Endothelial cell of umbilical vein (primary cell): Measurements from ENCODE around the gene CASD1. TPM values are rescaled to one million over a fixed set of nuclear protein-coding genes. Genes with fewer than 3 reads are reported as not detected.

Experiments used
- BruUV-seq: library from RNA; stranded (reverse); fragments of 400-500 nt; replicated peaks from 2 replicates; lab custom pipeline; 2021; lab: Mats Ljungman, UMichigan
- CTCF ChIA-PET: fragments of 300-600, 350-600 bp; sonication (Branson Sonifier 250); formaldehyde crosslinking; loops from one replicate; lab custom pipeline; 2021; ENCODE audit warnings: antibody characterized with exemption, inconsistent platforms; lab: Charles Lee
- POLR2A ChIA-PET: fragments of 300-600, 350-600 bp; sonication (Branson Sonifier 250); formaldehyde crosslinking; loops from one replicate; lab custom pipeline; 2021; ENCODE audit warnings: antibody characterized with exemption, inconsistent platforms; lab: Charles Lee
- DNase-seq: peaks from one replicate; pipeline ENCODE4 v3.0.0-alpha.2; 2011; ENCODE audit warnings: low read depth, low spot score
- FAIRE-seq: peaks from 2 replicates; lab custom pipeline; 2011; peaks lifted over from hg19 to GRCh38; lab: Jason Lieb, UNC
- H2AFZ ChIP-seq: 2 replicates; pipeline ENCODE4 v1.6.0; 2012; ENCODE audit warnings: low read depth, low read length, control low read depth, inconsistent platforms
- H3K27ac ChIP-seq: 2 replicates; pipeline ENCODE4 v1.5.1; 2011; ENCODE audit warnings: low read depth, mild to moderate bottlenecking, control low read depth, low read length, moderate library complexity; ENCODE audit not compliant: insufficient read depth
- H3K27me3 ChIP-seq, 2 experiments: 2 replicates each; pipeline versions ENCODE4 v1.6.0 to v1.6.1; 2011; ENCODE audit warnings: low read length in 2 of 2, mixed read lengths in 1 of 2; ENCODE audit not compliant: control insufficient read depth in 2 of 2, insufficient read depth in 2 of 2
- H3K36me3 ChIP-seq, 2 experiments: 2 replicates in 1 of 2; 3 replicates in 1 of 2; pipeline ENCODE4 v1.5.1; 2011; ENCODE audit warnings: low read length in 2 of 2, mild to moderate bottlenecking in 1 of 2, moderate library complexity in 1 of 2; ENCODE audit not compliant: control insufficient read depth in 2 of 2, insufficient read depth in 2 of 2; ENCODE audit errors: extremely low read depth in 1 of 2
- H3K4me1 ChIP-seq: 3 replicates; pipeline ENCODE4 v1.5.1; 2011; ENCODE audit warnings: mild to moderate bottlenecking, low read length; ENCODE audit not compliant: control insufficient read depth, insufficient read depth; ENCODE audit errors: extremely low read depth
- H3K4me2 ChIP-seq: 2 replicates; pipeline ENCODE4 v1.6.1; 2011; ENCODE audit warnings: low read length, control low read depth, mixed read lengths; ENCODE audit not compliant: insufficient read depth
- H3K4me3 ChIP-seq, 3 experiments: fragments of 200-600 bp in 1 of 3; sonication (generic), shearing (Covaris generic) in 1 of 3; replicated peaks in 1 of 3; 2 replicates each; pipeline ENCODE4 v1.5.1; 2011 to 2016; ENCODE audit warnings: control low read depth in 3 of 3, low read length in 3 of 3, mild to moderate bottlenecking in 2 of 3, inconsistent platforms in 1 of 3, low read depth in 1 of 3, moderate library complexity in 1 of 3; ENCODE audit not compliant: insufficient read depth in 1 of 3
- H3K79me2 ChIP-seq: 2 replicates; pipeline ENCODE4 v1.6.0; 2012; ENCODE audit warnings: low read length, inconsistent platforms; ENCODE audit not compliant: control insufficient read depth, insufficient read depth
- H3K9ac ChIP-seq: replicated peaks from 2 replicates; pipeline ENCODE3; 2011; ENCODE audit warnings: low read length, control low read depth; ENCODE audit not compliant: insufficient read depth; ENCODE audit errors: extremely low read depth
- H3K9me1 ChIP-seq: replicated peaks from 3 replicates; pipeline ENCODE4 v1.6.0; 2011; ENCODE audit warnings: mild to moderate bottlenecking, low read length; ENCODE audit not compliant: control insufficient read depth, insufficient read depth; ENCODE audit errors: extremely low read depth
- H3K9me3 ChIP-seq: replicated peaks from 2 replicates; pipeline ENCODE4 v1.5.1; 2012; ENCODE audit warnings: low read length, inconsistent platforms; ENCODE audit not compliant: control insufficient read depth, insufficient read depth
- H4K20me1 ChIP-seq: replicated peaks from 2 replicates; pipeline ENCODE3; 2011; ENCODE audit warnings: mild to moderate bottlenecking, low read length; ENCODE audit not compliant: control insufficient read depth, insufficient read depth; ENCODE audit errors: extremely low read depth
- EZH2 ChIP-seq: IDR thresholded peaks from 2 replicates; pipeline ENCODE4 v1.6.1; 2012; ENCODE audit warnings: borderline replicate concordance, low read depth, mild to moderate bottlenecking, moderate library complexity, low read length, inconsistent platforms; ENCODE audit not compliant: severe bottlenecking
- FOS ChIP-seq: IDR thresholded peaks from 2 replicates; pipeline ENCODE4 v1.6.1; 2011; ENCODE audit warnings: mild to moderate bottlenecking, low read length, moderate library complexity, borderline replicate concordance; ENCODE audit not compliant: insufficient read depth
- GATA2 ChIP-seq: IDR thresholded peaks from 2 replicates; pipeline ENCODE4 v1.7.0; 2011; ENCODE audit warnings: low read depth, mild to moderate bottlenecking, moderate library complexity, mixed read lengths, low read length; ENCODE audit not compliant: insufficient read length, insufficient read depth
- JUN ChIP-seq: IDR thresholded peaks from 2 replicates; pipeline ENCODE4 v1.6.1; 2011; ENCODE audit warnings: borderline replicate concordance, low read depth; ENCODE audit not compliant: insufficient read length, insufficient read depth
- MAX ChIP-seq: IDR thresholded peaks from 2 replicates; pipeline ENCODE4 v1.6.1; 2011; ENCODE audit not compliant: insufficient read depth, insufficient read length
- MYC ChIP-seq: IDR thresholded peaks from one replicate; pipeline ENCODE4 v1.6.1; 2011; ENCODE audit warnings: mild to moderate bottlenecking, low read depth, low read length
- POLR2A ChIP-seq: IDR thresholded peaks from 2 replicates; pipeline ENCODE4 v1.6.1; 2012; ENCODE audit warnings: low read depth, mild to moderate bottlenecking, control low read depth, low read length
- POLR2AphosphoS5 ChIP-seq: IDR thresholded peaks from 2 replicates; pipeline ENCODE4 v1.6.1; 2012; ENCODE audit warnings: low read depth, mild to moderate bottlenecking, control low read depth, low read length, moderate library complexity; ENCODE audit not compliant: insufficient read depth
- dilution Hi-C: fragments of 300-500 bp; cut with MboI; formaldehyde crosslinking; loops from one replicate; pipeline ENCODE4 v1.15.0; 2019; ENCODE audit warnings: low sequenced_read_pairs; ENCODE audit not compliant: extremely low pct_ligation_motif_present
- intact Hi-C: fragments of 100-400 bp; cut with micrococcal nuclease; formaldehyde crosslinking; loops from one replicate; pipeline ENCODE4 v1.10.0; 2022
- polyA plus RNA-seq, 4 experiments: library from polyadenylated mRNA; depleted of rRNA in 3 of 4; stranded (reverse) in 3 of 4; unstranded in 1 of 4; fragments of >200 nt; gene quantifications; 2 replicates each; pipeline versions ENCODE4 v1.2.1 to v1.2.3, GENCODE V29; 2011 to 2012; ENCODE audit warnings: missing spikeins in 1 of 4
- total RNA-seq: library from RNA; stranded (reverse); gene quantifications from 2 replicates; pipeline ENCODE4 v1.2.3, GENCODE V29; 2021
- TF ChIP-seq, protein P1 (sequence below), 2 donors: IDR thresholded peaks; 1 replicate in 1 of 2; 2 replicates in 1 of 2; pipeline ENCODE4 v1.5.1; 2011; ENCODE audit warnings: low read length in 2 of 2, mild to moderate bottlenecking in 2 of 2, moderate library complexity in 2 of 2, control low read depth in 1 of 2, inconsistent platforms in 1 of 2, low read depth in 1 of 2; ENCODE audit not compliant: insufficient read depth in 1 of 2; ENCODE audit errors: extremely low read depth in 1 of 2

Gene CASD1
- total and polyA plus RNA-seq, 2 donors (not counting 3 experiments of a cell fraction or from before 2014, with no cell fraction given), result 8.6 to 16.0 TPM

- ChIA-PET POLR2A (no interaction called here), CTCF (interaction anchor here (1.4 kb wide), 1 partner anchor 34 kb away, joined by 6 read pairs; no protein-coding TSS in a partner anchor)
- BruUV-seq, result no TSS peak
- intact Hi-C loops, result no loop called here
- Histone ChIP-seq H3K36me3 (no peaks in the 10 kb centered on the region), H3K4me3 (no peak overlapping the region), H3K27me3 (peaks cover 0 to 1% of the 10 kb centered on the region in 2 experiments), H3K4me1 (no peaks in the 10 kb centered on the region), H3K9ac (no peak overlapping the region), H3K4me2 (no peak overlapping the region), H3K9me1 (no peaks in the 10 kb centered on the region), H2AFZ (no peak overlapping the region), H3K79me2 (no peaks in the 10 kb centered on the region), H4K20me1 (no peaks in the 10 kb centered on the region), H3K9me3 (no peaks in the 10 kb centered on the region), H3K27ac (no peak overlapping the region)
- TF ChIP-seq POLR2AphosphoS5 (no peak), EZH2 (no peak), JUN (no peak), MAX (no peak), POLR2A (no peak), FOS (no peak), GATA2 (no peak), MYC (no peak)
- TF ChIP-seq, protein P1, sequence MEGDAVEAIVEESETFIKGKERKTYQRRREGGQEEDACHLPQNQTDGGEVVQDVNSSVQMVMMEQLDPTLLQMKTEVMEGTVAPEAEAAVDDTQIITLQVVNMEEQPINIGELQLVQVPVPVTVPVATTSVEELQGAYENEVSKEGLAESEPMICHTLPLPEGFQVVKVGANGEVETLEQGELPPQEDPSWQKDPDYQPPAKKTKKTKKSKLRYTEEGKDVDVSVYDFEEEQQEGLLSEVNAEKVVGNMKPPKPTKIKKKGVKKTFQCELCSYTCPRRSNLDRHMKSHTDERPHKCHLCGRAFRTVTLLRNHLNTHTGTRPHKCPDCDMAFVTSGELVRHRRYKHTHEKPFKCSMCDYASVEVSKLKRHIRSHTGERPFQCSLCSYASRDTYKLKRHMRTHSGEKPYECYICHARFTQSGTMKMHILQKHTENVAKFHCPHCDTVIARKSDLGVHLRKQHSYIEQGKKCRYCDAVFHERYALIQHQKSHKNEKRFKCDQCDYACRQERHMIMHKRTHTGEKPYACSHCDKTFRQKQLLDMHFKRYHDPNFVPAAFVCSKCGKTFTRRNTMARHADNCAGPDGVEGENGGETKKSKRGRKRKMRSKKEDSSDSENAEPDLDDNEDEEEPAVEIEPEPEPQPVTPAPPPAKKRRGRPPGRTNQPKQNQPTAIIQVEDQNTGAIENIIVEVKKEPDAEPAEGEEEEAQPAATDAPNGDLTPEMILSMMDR (IDR thresholded peaks at IDR 0.05; ENCODE audit: extremely low read depth in 1 of 2, insufficient read depth in 1 of 2, low read depth in 1 of 2, low read length in 2 of 2), result no peak
- no peak for FAIRE-seq
- no peak for DNase-seq
- dilution Hi-C loops, result no loop called here
Observed at GRCh38 chr7:94483843-94484242, 25.8 kb upstream of the CASD1 start.
